Body of pancreas (tissue), 4 donors: Measurements from ENCODE around the gene BDKRB2.
A peak's percentile ranks its signal among the peaks of the same experiment; 100 is the strongest.

Source experiments
- POLR2A ChIP-seq, 3 donors: fragments of 450-650 bp; IDR thresholded peaks; one replicate each; pipeline ENCODE4 v1.6.1; 2016; ENCODE audit warnings: antibody characterized with exemption in 3 of 3, mild to moderate bottlenecking in 2 of 3
- TF ChIP-seq, protein P1 (sequence below), 7 experiments: fragments of 450-650 bp in 4 of 7; fragments of 200-600 bp in 3 of 7; sonication (generic) in 3 of 7; IDR thresholded peaks; one replicate each; pipeline ENCODE4 v1.5.1; 2016 to 2019; ENCODE audit warnings: antibody characterized with exemption in 7 of 7

DNA sequence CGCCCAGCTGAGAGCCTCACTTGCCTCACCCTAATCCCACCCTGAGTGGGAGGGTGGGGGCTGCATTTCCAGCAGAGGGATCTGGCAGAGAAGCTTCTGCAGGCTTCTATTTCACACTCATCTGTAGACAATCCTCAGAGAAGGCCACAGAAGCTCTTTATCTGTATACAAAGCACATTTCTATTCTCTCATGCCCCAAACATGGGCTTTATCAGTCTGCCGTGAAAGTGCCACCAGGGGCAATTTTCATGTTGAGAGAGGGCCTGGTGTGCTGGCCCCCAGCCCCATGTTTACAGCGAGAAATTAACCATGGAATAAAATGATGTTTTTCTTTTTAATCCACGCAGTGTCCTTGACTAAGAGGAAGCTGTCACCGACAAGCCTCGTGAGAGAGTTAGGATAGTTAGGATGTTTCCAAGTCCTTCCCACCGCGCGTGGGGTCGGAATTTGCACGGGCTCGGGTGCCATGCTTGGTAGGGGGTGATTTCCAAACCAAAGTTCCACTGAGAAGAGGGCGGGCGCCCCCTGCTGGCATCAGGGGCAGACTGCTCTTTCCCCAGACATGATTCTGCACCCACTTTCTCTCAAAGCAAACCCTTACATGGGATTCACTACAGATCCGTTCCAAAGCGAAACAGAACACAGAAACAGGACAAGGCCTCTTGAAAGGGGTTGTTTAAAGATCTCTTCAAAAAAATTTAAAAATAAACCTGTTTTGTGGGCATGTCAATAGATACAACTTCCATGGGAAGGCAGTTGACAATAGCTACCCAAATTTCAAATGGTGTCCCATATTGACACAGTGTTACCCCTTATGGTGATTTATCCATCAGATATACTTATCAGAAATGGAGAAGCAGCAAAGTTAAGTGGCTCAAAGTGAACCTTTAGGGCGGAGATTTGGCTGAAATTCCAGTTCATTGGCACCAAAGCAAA lies 70.8 kb downstream of the BDKRB2 start:
- TF ChIP-seq, protein P1, sequence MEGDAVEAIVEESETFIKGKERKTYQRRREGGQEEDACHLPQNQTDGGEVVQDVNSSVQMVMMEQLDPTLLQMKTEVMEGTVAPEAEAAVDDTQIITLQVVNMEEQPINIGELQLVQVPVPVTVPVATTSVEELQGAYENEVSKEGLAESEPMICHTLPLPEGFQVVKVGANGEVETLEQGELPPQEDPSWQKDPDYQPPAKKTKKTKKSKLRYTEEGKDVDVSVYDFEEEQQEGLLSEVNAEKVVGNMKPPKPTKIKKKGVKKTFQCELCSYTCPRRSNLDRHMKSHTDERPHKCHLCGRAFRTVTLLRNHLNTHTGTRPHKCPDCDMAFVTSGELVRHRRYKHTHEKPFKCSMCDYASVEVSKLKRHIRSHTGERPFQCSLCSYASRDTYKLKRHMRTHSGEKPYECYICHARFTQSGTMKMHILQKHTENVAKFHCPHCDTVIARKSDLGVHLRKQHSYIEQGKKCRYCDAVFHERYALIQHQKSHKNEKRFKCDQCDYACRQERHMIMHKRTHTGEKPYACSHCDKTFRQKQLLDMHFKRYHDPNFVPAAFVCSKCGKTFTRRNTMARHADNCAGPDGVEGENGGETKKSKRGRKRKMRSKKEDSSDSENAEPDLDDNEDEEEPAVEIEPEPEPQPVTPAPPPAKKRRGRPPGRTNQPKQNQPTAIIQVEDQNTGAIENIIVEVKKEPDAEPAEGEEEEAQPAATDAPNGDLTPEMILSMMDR (IDR thresholded peaks at IDR 0.05), result peak; percentile 83 to 93 (median 90)
- no peak for TF ChIP-seq POLR2A (IDR thresholded peaks at IDR 0.05)
